Measurements from ENCODE around the gene MOB3B. TPM values are rescaled to one million over a fixed set of nuclear protein-coding genes. Genes with fewer than 3 reads are reported as not detected.

The MOB3B gene
- total RNA-seq, 1 donor from 2014 or later = 3.8 TPM

DNA sequence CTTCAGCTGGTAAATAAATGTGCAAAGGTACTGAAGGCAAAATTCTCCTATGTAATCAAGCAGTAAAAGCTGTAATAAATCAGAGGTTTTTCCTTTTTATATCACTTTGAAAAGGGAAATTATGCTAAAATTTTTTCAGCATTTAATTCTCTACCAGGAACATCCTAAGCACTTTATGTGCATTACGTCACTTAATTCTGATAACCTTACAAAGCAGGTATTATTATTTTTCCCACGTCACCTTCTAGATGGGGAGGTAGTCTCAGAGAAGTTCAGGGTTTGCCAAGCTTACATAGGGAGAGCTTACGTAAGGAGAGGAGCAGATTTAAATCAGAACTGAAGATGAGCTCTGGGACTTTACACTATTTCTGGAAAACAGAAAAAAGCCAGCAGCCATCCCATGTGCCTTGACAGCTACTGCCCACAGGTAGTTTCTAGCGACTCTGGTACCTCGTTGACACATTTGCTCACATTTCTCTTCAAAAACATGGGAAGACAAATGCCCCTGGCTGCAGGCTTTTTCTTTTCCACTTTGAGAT is 84.5 kb downstream of the MOB3B start:
- TF ChIP-seq, protein P1, sequence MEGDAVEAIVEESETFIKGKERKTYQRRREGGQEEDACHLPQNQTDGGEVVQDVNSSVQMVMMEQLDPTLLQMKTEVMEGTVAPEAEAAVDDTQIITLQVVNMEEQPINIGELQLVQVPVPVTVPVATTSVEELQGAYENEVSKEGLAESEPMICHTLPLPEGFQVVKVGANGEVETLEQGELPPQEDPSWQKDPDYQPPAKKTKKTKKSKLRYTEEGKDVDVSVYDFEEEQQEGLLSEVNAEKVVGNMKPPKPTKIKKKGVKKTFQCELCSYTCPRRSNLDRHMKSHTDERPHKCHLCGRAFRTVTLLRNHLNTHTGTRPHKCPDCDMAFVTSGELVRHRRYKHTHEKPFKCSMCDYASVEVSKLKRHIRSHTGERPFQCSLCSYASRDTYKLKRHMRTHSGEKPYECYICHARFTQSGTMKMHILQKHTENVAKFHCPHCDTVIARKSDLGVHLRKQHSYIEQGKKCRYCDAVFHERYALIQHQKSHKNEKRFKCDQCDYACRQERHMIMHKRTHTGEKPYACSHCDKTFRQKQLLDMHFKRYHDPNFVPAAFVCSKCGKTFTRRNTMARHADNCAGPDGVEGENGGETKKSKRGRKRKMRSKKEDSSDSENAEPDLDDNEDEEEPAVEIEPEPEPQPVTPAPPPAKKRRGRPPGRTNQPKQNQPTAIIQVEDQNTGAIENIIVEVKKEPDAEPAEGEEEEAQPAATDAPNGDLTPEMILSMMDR (IDR thresholded peaks at IDR 0.05) = no peak
- H3K36me3 Mint-ChIP-seq (ENCODE audit: low read depth) = no peaks in the 10 kb centered on the region
- DNase-seq (ENCODE audit: low spot score) = no peak

DNA sequence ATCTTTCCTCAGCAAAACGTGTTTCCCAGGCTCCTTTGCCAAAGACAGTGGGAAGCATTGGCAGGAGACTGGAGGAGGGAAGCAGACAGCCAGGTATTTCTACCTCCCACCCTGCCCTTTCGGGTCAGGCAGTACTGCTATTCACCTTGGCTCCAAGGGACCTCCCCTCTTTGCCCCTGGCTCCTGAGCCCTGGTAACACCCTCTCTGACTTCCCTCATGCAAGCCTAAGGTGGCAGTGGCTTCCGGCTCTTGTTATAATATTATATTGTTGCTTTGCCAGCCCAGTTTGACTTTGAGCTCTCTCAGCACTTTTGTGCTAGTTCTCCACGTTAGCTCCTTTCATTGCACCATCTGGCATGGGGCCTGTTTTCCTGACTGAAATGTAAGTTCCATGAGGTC is 87.2 kb downstream of the MOB3B start:
- peaks cover 8% of the 10 kb centered on the region for H3K4me1 Mint-ChIP-seq (ENCODE audit: low read depth)
- H3K27ac Mint-ChIP-seq (ENCODE audit: unreplicated experiment) = no peak overlapping the region
- no peak overlapping the region for H3K4me3 Mint-ChIP-seq (ENCODE audit: unreplicated experiment)
- no peaks in the 10 kb centered on the region for H3K36me3 Mint-ChIP-seq (ENCODE audit: low read depth)
- peaks cover 4% of the 10 kb centered on the region for H3K9me3 Mint-ChIP-seq (ENCODE audit: low read depth)
- H3K27me3 Mint-ChIP-seq (ENCODE audit: low read depth) = peaks cover 2% of the 10 kb centered on the region
- TF ChIP-seq, protein P1 (IDR thresholded peaks at IDR 0.05) = no peak
- no peak for DNase-seq (ENCODE audit: low spot score)

More for the DNA sequence above, 84.5 kb downstream of the MOB3B start:
- Mint-ChIP-seq H3K27ac (ENCODE audit: unreplicated experiment) (no peak overlapping the region), H3K27me3 (ENCODE audit: low read depth) (peaks cover 2% of the 10 kb centered on the region), H3K4me3 (ENCODE audit: unreplicated experiment) (no peak overlapping the region), H3K4me1 (ENCODE audit: low read depth) (no peaks in the 10 kb centered on the region), H3K9me3 (ENCODE audit: low read depth) (peaks cover 4% of the 10 kb centered on the region)

DNA sequence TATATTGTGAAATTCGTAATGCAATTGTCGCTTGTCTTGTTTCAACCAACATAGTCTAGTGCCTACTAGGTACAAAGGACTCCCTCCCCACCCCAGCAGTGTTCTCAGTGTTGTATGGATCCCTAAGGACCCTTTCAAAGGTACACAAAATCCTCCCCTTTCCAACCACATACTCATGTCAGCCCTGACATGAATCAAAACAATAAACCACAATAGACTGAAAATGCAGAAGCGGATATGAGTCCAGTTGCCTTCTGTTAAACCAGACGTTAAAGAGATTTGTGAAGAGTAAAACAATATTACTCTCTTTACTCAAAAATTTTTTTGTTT is 87.9 kb downstream of the MOB3B start:
- H3K4me1 Mint-ChIP-seq (ENCODE audit: low read depth) = peaks cover 10% of the 10 kb centered on the region
- TF ChIP-seq, protein P1 (IDR thresholded peaks at IDR 0.05) = no peak
- H3K27ac Mint-ChIP-seq (ENCODE audit: unreplicated experiment) = no peak overlapping the region
- no peaks in the 10 kb centered on the region for H3K36me3 Mint-ChIP-seq (ENCODE audit: low read depth)
- no peak overlapping the region for H3K4me3 Mint-ChIP-seq (ENCODE audit: unreplicated experiment)
- DNase-seq (ENCODE audit: low spot score) = no peak
- peaks cover 4% of the 10 kb centered on the region for H3K9me3 Mint-ChIP-seq (ENCODE audit: low read depth)
- H3K27me3 Mint-ChIP-seq (ENCODE audit: low read depth) = peaks cover 2% of the 10 kb centered on the region

DNA sequence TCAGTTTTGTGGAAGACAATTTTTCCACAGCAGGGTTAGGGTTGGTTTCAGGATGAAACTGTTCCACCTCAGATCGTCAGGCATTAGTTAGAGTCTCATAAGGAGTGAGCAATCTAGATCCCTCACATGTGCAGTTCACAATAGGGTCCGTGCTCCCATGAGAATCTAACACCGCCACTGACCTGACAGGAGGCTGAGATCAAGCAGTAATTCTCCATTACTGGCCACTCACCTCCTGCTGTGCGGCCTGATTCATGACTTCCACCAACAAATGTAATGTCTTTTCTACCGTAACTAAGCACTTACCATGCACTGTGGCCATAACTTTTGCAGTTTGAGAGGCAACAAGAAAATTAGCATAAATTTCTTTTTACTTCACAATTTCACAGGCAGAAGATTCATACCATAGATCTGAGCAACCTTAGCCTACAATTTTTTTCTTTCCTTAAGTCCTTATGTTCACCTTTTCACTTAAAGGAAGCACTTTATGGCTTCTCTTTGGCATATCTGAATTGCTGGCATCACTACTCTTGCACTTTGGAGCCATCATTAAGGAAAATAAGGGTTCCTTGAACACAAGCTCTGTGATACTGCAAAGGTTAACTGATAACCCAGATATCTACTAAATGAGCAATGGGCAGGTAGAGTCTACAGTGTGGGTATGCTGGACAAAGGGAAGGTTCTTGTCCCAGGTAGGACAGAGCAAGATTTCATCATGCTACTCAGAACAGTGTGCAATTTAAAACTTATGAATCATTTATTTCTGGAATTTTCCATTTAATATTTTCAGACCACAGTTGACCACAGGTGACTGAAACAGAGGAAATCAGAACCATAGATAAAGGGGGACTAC is 88.5 kb downstream of the MOB3B start:
- no peak for DNase-seq (ENCODE audit: low spot score)
- Mint-ChIP-seq H3K4me1 (ENCODE audit: low read depth) (peaks cover 10% of the 10 kb centered on the region), H3K36me3 (ENCODE audit: low read depth) (no peaks in the 10 kb centered on the region), H3K27me3 (ENCODE audit: low read depth) (peaks cover 2% of the 10 kb centered on the region), H3K4me3 (ENCODE audit: unreplicated experiment) (no peak overlapping the region), H3K27ac (ENCODE audit: unreplicated experiment) (no peak overlapping the region), H3K9me3 (ENCODE audit: low read depth) (peaks cover 4% of the 10 kb centered on the region)
- TF ChIP-seq, protein P1 (IDR thresholded peaks at IDR 0.05) = no peak

DNA sequence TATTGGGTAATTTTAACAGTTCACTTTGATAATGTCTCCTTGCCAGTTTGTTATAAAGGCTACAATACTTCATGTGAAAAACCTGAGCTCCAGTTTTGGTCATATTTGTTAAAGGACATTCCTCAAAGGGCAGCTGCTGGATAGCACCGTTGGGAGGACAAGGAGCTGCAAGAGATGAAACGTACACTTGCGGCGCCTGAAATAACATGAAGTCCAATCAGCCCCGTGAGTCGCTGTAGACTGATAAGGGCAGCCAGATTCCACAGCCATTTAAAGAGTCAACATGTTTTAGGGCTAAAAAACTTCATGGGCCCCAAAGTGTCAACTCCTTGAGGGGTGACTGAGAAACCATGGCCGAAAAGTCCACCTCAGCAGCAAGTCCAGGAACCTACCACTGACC is 91.1 kb downstream of the MOB3B start:
- Mint-ChIP-seq H3K27me3 (ENCODE audit: low read depth) (peaks cover 6% of the 10 kb centered on the region), H3K4me1 (ENCODE audit: low read depth) (peaks cover 10% of the 10 kb centered on the region), H3K4me3 (ENCODE audit: unreplicated experiment) (no peak overlapping the region), H3K36me3 (ENCODE audit: low read depth) (peaks cover 4% of the 10 kb centered on the region), H3K9me3 (ENCODE audit: low read depth) (peaks cover 4% of the 10 kb centered on the region), H3K27ac (ENCODE audit: unreplicated experiment) (no peak overlapping the region)
- DNase-seq (ENCODE audit: low spot score) = no peak
- TF ChIP-seq, protein P1 (IDR thresholded peaks at IDR 0.05) = no peak

All from chondrocyte (in vitro differentiated cells).